ENCODE measurements around the gene TRAM2.

The TRAM2 gene

GRCh38 chr6:52582446-52582845, 5.6 kb upstream of the TRAM2 start:
- no peaks in the 10 kb centered on the region for H3K9me3 Mint-ChIP-seq
- no peaks in the 10 kb centered on the region for H3K36me3 Mint-ChIP-seq (ENCODE audit: low read depth)
- no peaks in the 10 kb centered on the region for H3K27me3 Mint-ChIP-seq
- H3K27ac Mint-ChIP-seq = no peak overlapping the region
- no peak overlapping the region for H3K4me3 Mint-ChIP-seq
- H3K4me1 Mint-ChIP-seq (ENCODE audit: low read depth) = peaks cover 5% of the 10 kb centered on the region
- DNase-seq = no peak

GRCh38 chr6:52580905-52581304, 4.0 kb upstream of the TRAM2 start:
- Mint-ChIP-seq H3K4me3 (no peak overlapping the region), H3K27me3 (no peaks in the 10 kb centered on the region), H3K9me3 (no peaks in the 10 kb centered on the region), H3K4me1 (ENCODE audit: low read depth) (peaks cover 13% of the 10 kb centered on the region), H3K27ac (no peak overlapping the region), H3K36me3 (ENCODE audit: low read depth) (no peaks in the 10 kb centered on the region)
- DNase-seq = no peak

GRCh38 chr6:52579006-52579660, 2.3 kb upstream of the TRAM2 start:
- Mint-ChIP-seq H3K27ac (no peak overlapping the region), H3K4me3 (no peak overlapping the region), H3K4me1 (ENCODE audit: low read depth) (peaks cover 31% of the 10 kb centered on the region), H3K27me3 (no peaks in the 10 kb centered on the region), H3K9me3 (no peaks in the 10 kb centered on the region), H3K36me3 (ENCODE audit: low read depth) (no peaks in the 10 kb centered on the region)
- DNase-seq = no peak

- no peak for DNase-seq
- peaks cover 37% of the 10 kb centered on the region for H3K4me1 Mint-ChIP-seq (ENCODE audit: low read depth)
- no peaks in the 10 kb centered on the region for H3K36me3 Mint-ChIP-seq (ENCODE audit: low read depth)
- peak overlapping the region; percentile 13 for H3K27ac Mint-ChIP-seq
- no peaks in the 10 kb centered on the region for H3K9me3 Mint-ChIP-seq
- H3K4me3 Mint-ChIP-seq = peak overlapping the region; percentile 74
- H3K27me3 Mint-ChIP-seq = no peaks in the 10 kb centered on the region
Observed at GRCh38 chr6:52577778-52578463, 1.1 kb upstream of the TRAM2 start.

GRCh38 chr6:52576392-52577021, 353 bp downstream of the TRAM2 start:
- Mint-ChIP-seq H3K4me3 (peak overlapping the region; percentile 79), H3K9me3 (no peaks in the 10 kb centered on the region), H3K36me3 (ENCODE audit: low read depth) (no peaks in the 10 kb centered on the region), H3K27ac (peak overlapping the region; percentile 77), H3K27me3 (no peaks in the 10 kb centered on the region), H3K4me1 (ENCODE audit: low read depth) (peaks cover 45% of the 10 kb centered on the region)
- peak; percentile 78 for DNase-seq

GRCh38 chr6:52576054-52576391, 837 bp downstream of the TRAM2 start:
- Mint-ChIP-seq H3K4me3 (peak overlapping the region; percentile 79), H3K36me3 (ENCODE audit: low read depth) (no peaks in the 10 kb centered on the region), H3K4me1 (ENCODE audit: low read depth) (peaks cover 45% of the 10 kb centered on the region), H3K27ac (peak overlapping the region; percentile 77), H3K9me3 (no peaks in the 10 kb centered on the region), H3K27me3 (no peaks in the 10 kb centered on the region)
- DNase-seq = peak; percentile 33

- H3K27ac Mint-ChIP-seq = no peak overlapping the region
Observed at GRCh38 chr6:52575502-52575892, 1.4 kb downstream of the TRAM2 start.

GRCh38 chr6:52574709-52575501, 2.0 kb downstream of the TRAM2 start:
- H3K27me3 Mint-ChIP-seq = no peaks in the 10 kb centered on the region
- H3K4me1 Mint-ChIP-seq (ENCODE audit: low read depth) = peaks cover 45% of the 10 kb centered on the region
- DNase-seq = peak; percentile 62
- H3K9me3 Mint-ChIP-seq = no peaks in the 10 kb centered on the region
- no peaks in the 10 kb centered on the region for H3K36me3 Mint-ChIP-seq (ENCODE audit: low read depth)
- H3K27ac Mint-ChIP-seq = peak overlapping the region; percentile 51
- H3K4me3 Mint-ChIP-seq = peak overlapping the region; percentile 79

More at GRCh38 chr6:52575502-52575892, 1.4 kb downstream of the TRAM2 start:
- DNase-seq = no peak
- peaks cover 45% of the 10 kb centered on the region for H3K4me1 Mint-ChIP-seq (ENCODE audit: low read depth)
- no peaks in the 10 kb centered on the region for H3K36me3 Mint-ChIP-seq (ENCODE audit: low read depth)
- peak overlapping the region; percentile 79 for H3K4me3 Mint-ChIP-seq
- H3K9me3 Mint-ChIP-seq = no peaks in the 10 kb centered on the region
- H3K27me3 Mint-ChIP-seq = no peaks in the 10 kb centered on the region

GRCh38 chr6:52573295-52573694, 3.6 kb downstream of the TRAM2 start:
- Mint-ChIP-seq H3K36me3 (ENCODE audit: low read depth) (no peaks in the 10 kb centered on the region), H3K27me3 (no peaks in the 10 kb centered on the region), H3K27ac (no peak overlapping the region), H3K9me3 (no peaks in the 10 kb centered on the region), H3K4me1 (ENCODE audit: low read depth) (peaks cover 45% of the 10 kb centered on the region), H3K4me3 (no peak overlapping the region)
- DNase-seq = no peak

- Mint-ChIP-seq H3K27ac (no peak overlapping the region), H3K27me3 (no peaks in the 10 kb centered on the region), H3K4me3 (no peak overlapping the region), H3K9me3 (no peaks in the 10 kb centered on the region), H3K36me3 (ENCODE audit: low read depth) (no peaks in the 10 kb centered on the region), H3K4me1 (ENCODE audit: low read depth) (peaks cover 41% of the 10 kb centered on the region)
- no peak for DNase-seq
Observed at GRCh38 chr6:52572536-52572935, 4.3 kb downstream of the TRAM2 start.

- Mint-ChIP-seq H3K27ac (no peak overlapping the region), H3K4me3 (no peak overlapping the region), H3K27me3 (no peaks in the 10 kb centered on the region), H3K9me3 (no peaks in the 10 kb centered on the region), H3K4me1 (ENCODE audit: low read depth) (peaks cover 45% of the 10 kb centered on the region), H3K36me3 (ENCODE audit: low read depth) (no peaks in the 10 kb centered on the region)
- no peak for DNase-seq
Observed at GRCh38 chr6:52571099-52571755, 5.6 kb downstream of the TRAM2 start.

GRCh38 chr6:52570291-52570700, 6.6 kb downstream of the TRAM2 start:
- H3K27me3 Mint-ChIP-seq = no peaks in the 10 kb centered on the region
- H3K4me1 Mint-ChIP-seq (ENCODE audit: low read depth) = peaks cover 39% of the 10 kb centered on the region
- no peak for DNase-seq
- H3K9me3 Mint-ChIP-seq = no peaks in the 10 kb centered on the region
- H3K36me3 Mint-ChIP-seq (ENCODE audit: low read depth) = no peaks in the 10 kb centered on the region
- no peak overlapping the region for H3K4me3 Mint-ChIP-seq
- H3K27ac Mint-ChIP-seq = no peak overlapping the region

GRCh38 chr6:52568320-52568719, 8.5 kb downstream of the TRAM2 start:
- peaks cover 29% of the 10 kb centered on the region for H3K4me1 Mint-ChIP-seq (ENCODE audit: low read depth)
- H3K4me3 Mint-ChIP-seq = no peak overlapping the region
- H3K36me3 Mint-ChIP-seq (ENCODE audit: low read depth) = no peaks in the 10 kb centered on the region
- no peaks in the 10 kb centered on the region for H3K9me3 Mint-ChIP-seq
- H3K27me3 Mint-ChIP-seq = no peaks in the 10 kb centered on the region
- no peak for DNase-seq
- no peak overlapping the region for H3K27ac Mint-ChIP-seq

- Mint-ChIP-seq H3K4me1 (ENCODE audit: low read depth) (peaks cover 19% of the 10 kb centered on the region), H3K27me3 (no peaks in the 10 kb centered on the region), H3K4me3 (no peak overlapping the region), H3K27ac (no peak overlapping the region), H3K9me3 (no peaks in the 10 kb centered on the region), H3K36me3 (ENCODE audit: low read depth) (no peaks in the 10 kb centered on the region)
- DNase-seq = no peak
Observed at GRCh38 chr6:52566853-52567279, 10.0 kb downstream of the TRAM2 start.
